Left hindlimb (tissue), 1 donor: Measurements from ENCODE around the gene ANTXR1.

Source experiments
- DNase-seq: peaks from one replicate; pipeline ENCODE4 v3.0.0-alpha.2; 2018

ANTXR1 gene

DNA sequence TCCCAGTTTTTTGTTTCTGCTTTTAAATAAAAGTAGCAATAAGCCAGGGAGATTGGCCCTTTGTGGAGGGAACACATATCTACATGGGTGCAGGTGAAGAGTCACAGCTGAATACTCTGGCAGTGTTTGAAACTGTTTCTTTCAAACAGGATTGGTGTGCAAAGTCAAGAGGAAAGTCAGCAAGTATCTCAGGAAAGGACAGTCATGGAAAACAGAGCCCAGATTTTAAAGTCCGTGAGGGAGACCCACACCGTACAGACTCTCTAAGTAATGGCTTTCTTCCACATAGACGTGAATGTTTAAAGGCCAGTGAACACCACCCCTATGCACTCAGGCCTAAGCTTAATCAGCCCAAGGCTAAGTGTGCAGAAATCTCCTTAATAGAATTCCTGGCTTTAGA, 278.7 kb downstream of the ANTXR1 start:
- no peak for DNase-seq

DNA sequence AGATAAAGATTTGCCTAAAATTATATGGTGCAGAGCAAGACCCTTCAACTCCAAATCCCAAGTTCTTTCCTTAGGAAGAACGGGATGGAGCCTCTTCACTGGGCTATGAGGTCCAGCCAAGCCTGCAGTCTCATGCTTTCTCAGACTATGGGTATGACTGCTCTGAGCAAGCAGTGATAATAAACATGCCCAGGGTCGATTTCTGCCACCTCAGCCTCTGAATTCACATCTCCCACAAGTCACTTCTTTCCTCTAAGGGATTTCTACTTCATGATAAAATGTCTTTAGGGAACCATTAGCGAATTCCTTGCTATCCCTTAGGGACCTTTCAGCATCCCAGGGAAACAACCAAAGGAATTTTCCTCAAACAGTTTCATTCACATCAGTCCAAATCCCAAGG, 279.3 kb downstream of the ANTXR1 start:
- DNase-seq = no peak

DNA sequence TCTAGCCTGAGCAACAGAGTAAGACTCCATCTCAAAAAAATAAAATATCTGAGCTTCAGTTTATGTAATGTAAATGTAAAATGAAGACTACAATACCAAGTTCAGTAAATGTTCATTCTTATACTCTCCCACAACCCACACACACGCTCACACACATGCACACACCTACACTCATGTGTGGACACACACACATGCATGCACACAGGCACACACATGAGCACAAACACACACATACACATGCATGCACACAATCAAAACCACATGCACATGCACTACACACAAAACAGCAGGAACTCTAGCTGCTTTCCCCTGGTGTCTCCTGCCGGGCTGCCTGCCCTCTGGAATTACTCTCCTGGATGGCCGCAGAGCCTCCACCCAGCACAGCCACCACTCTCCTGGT, 283.4 kb downstream of the ANTXR1 start:
- no peak for DNase-seq

DNA sequence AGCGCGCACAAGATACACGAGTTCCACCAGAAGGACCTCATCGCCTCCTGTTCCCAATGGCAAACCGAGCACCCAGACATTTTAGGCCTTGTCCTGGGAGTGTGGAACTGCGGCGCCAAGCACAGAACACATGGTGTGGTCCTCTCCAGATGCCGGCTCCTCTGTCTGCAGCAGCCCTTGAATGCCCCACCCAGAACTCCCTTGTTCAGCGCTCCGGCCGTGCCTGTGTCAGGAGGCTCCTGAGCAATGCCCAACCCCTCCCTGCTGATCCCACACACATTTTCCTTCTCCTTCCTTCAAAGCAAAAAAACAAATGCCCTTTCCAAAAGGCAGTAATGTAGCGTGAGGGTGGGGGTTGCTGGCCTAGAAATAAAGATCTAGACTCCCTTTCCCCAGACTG, 284.2 kb downstream of the ANTXR1 start:
- no peak for DNase-seq

DNA sequence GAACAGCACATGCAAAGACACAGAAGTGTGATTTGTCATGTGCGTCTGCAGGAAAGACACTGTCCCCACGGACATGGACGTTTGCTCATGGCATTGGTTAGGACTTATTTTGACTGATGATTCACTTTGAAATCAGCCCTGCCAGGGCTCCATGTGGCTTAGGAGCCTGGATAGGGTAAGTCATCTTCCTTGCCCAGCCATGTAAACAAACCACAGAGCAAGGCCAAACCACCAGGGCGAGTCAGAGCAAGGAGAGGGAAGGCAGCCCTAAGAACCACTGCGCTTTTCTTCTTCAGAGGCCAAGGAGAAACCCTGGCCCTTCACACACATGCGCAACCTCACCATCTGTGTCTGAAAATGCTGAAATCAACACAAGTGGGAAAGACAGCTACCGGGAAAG, 285.3 kb downstream of the ANTXR1 start:
- DNase-seq = no peak

DNA sequence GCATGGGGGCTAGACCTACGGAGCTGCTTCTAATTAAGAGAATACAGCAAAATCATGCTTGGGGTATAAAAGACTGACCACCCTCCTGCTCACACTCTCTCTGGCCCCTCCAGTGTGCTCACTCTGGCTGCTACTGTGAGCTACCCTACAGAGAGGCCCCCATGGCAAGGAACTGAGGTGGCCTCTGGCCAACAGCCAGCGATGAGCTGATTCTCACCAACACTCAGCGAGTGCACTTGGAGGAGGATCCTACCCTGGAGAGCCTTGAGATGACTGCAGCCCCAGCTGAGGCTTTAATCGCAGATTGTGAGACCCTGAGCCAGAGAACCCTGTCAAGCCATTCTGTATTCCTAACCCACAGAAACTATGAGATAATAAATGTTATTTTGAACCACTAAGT, 285.9 kb downstream of the ANTXR1 start:
- DNase-seq = no peak
